H9 (cell line): ENCODE data around the gene HNRNPH1. TPM values are rescaled to one million over a fixed set of nuclear protein-coding genes. Genes with fewer than 3 reads are reported as not detected.

Experiments
- DNase-seq: peaks from one replicate; pipeline ENCODE4 v3.0.0-alpha.2; 2017
- H2AFZ ChIP-seq: one replicate; pipeline ENCODE4 v1.6.1; 2013; ENCODE audit warnings: mild to moderate bottlenecking, low read length, control low read depth, moderate library complexity
- H2AK5ac ChIP-seq: 2 replicates; pipeline ENCODE4 v1.6.1; 2013; ENCODE audit warnings: low read length, control low read depth, mixed read lengths; ENCODE audit not compliant: insufficient read length
- H2BK120ac ChIP-seq: one replicate; pipeline ENCODE4 v1.6.1; 2013; ENCODE audit warnings: low read depth, mild to moderate bottlenecking, low read length, control low read depth, inconsistent platforms; ENCODE audit not compliant: poor library complexity, severe bottlenecking
- H2BK12ac ChIP-seq: 2 replicates; pipeline ENCODE4 v1.6.1; 2013; ENCODE audit warnings: low read length, control low read depth, mixed read lengths, low read depth; ENCODE audit not compliant: insufficient read length
- H2BK15ac ChIP-seq: 2 replicates; pipeline ENCODE4 v1.6.1; 2013; ENCODE audit warnings: low read depth, low read length, control low read depth
- H2BK20ac ChIP-seq: one replicate; pipeline ENCODE4 v1.6.1; 2013; ENCODE audit warnings: low read depth, mild to moderate bottlenecking, low read length, control low read depth, inconsistent platforms; ENCODE audit not compliant: poor library complexity, severe bottlenecking
- H2BK5ac ChIP-seq: 2 replicates; pipeline ENCODE4 v1.6.1; 2013; ENCODE audit warnings: low read length, control low read depth, mixed read lengths; ENCODE audit not compliant: insufficient read length
- H3K14ac ChIP-seq: 2 replicates; pipeline ENCODE4 v1.6.1; 2013; ENCODE audit warnings: low read length, control low read depth; ENCODE audit not compliant: insufficient read depth
- H3K18ac ChIP-seq: 2 replicates; pipeline ENCODE4 v1.6.1; 2013; ENCODE audit warnings: low read depth, mild to moderate bottlenecking, mixed read lengths, low read length, control low read depth; ENCODE audit not compliant: insufficient read length
- H3K23ac ChIP-seq: 2 replicates; pipeline ENCODE4 v1.6.1; 2013; ENCODE audit warnings: low read length, control low read depth, mixed read lengths, low read depth; ENCODE audit not compliant: insufficient read length
- H3K23me2 ChIP-seq: 2 replicates; pipeline ENCODE4 v1.6.1; 2013; ENCODE audit warnings: low read depth, mild to moderate bottlenecking, mixed read lengths, low read length, control low read depth; ENCODE audit not compliant: insufficient read length, poor library complexity, severe bottlenecking
- H3K27ac ChIP-seq: 2 replicates; pipeline ENCODE4 v1.5.1; 2013; ENCODE audit warnings: low read length, control low read depth, mixed read lengths, low read depth; ENCODE audit not compliant: insufficient read length
- H3K27me3 ChIP-seq: 2 replicates; pipeline ENCODE4 v1.6.1; 2013; ENCODE audit warnings: low read length, control low read depth, inconsistent platforms; ENCODE audit not compliant: insufficient read depth
- H3K4ac ChIP-seq: 2 replicates; pipeline ENCODE4 v1.6.1; 2013; ENCODE audit warnings: low read depth, mild to moderate bottlenecking, control low read depth, inconsistent platforms, low read length, moderate library complexity
- H3K4me1 ChIP-seq: 2 replicates; pipeline ENCODE4 v1.6.1; 2013; ENCODE audit warnings: low read length, control low read depth, inconsistent platforms; ENCODE audit not compliant: insufficient read depth
- H3K4me2 ChIP-seq: 2 replicates; pipeline ENCODE4 v1.6.1; 2013; ENCODE audit warnings: low read length, control low read depth, mixed read lengths; ENCODE audit not compliant: insufficient read length, insufficient read depth
- H3K56ac ChIP-seq: 2 replicates; pipeline ENCODE4 v1.6.1; 2013; ENCODE audit warnings: low read depth, mild to moderate bottlenecking, mixed read lengths, low read length, control low read depth; ENCODE audit not compliant: insufficient read length
- H3K79me1 ChIP-seq: 2 replicates; pipeline ENCODE4 v1.6.1; 2013; ENCODE audit warnings: low read depth, mild to moderate bottlenecking, moderate library complexity, low read length, control low read depth, inconsistent platforms; ENCODE audit not compliant: insufficient read depth, poor library complexity, severe bottlenecking
- H3K79me2 ChIP-seq: 2 replicates; pipeline ENCODE4 v1.6.1; 2013; ENCODE audit warnings: low read length, control low read depth, inconsistent platforms; ENCODE audit not compliant: insufficient read depth
- H3K9ac ChIP-seq: 2 replicates; pipeline ENCODE4 v1.6.1; 2013; ENCODE audit warnings: low read length, control low read depth, mixed read lengths; ENCODE audit not compliant: insufficient read length; ENCODE audit errors: extremely low read depth
- H3K9me3 ChIP-seq: one replicate; pipeline ENCODE4 v1.6.1; 2013; ENCODE audit warnings: low read depth, low read length, inconsistent platforms; ENCODE audit not compliant: control insufficient read depth
- H3T11ph ChIP-seq: one replicate; pipeline ENCODE4 v1.6.1; 2013; ENCODE audit warnings: mild to moderate bottlenecking, low read length, control low read depth, inconsistent platforms
- H4K20me1 ChIP-seq: one replicate; pipeline ENCODE4 v1.6.1; 2013; ENCODE audit not compliant: control insufficient read depth, insufficient read length, insufficient read depth
- H4K5ac ChIP-seq: 2 replicates; pipeline ENCODE4 v1.6.1; 2013; ENCODE audit warnings: low read depth, mild to moderate bottlenecking, mixed read lengths, low read length, control low read depth; ENCODE audit not compliant: insufficient read length
- H4K8ac ChIP-seq: replicated peaks from 2 replicates; pipeline ENCODE4 v1.6.1; 2013; ENCODE audit warnings: low read length, control low read depth, mixed read lengths, low read depth; ENCODE audit not compliant: insufficient read length
- H4K91ac ChIP-seq: 2 replicates; pipeline ENCODE4 v1.6.1; 2013; ENCODE audit warnings: low read depth, mild to moderate bottlenecking, moderate library complexity, mixed read lengths, low read length, control low read depth; ENCODE audit not compliant: insufficient read length
- H3K27ac Mint-ChIP-seq, 3 experiments: 2 replicates in 2 of 3; 3 replicates in 1 of 3; pipeline ENCODE4 v1.8.0; 2020 to 2021; ENCODE audit warnings: mixed read lengths in 3 of 3, mild to moderate bottlenecking in 1 of 3, moderate library complexity in 1 of 3
- H3K27me3 Mint-ChIP-seq: 2 replicates; pipeline ENCODE4 v1.8.0; 2021; ENCODE audit warnings: low read depth, mild to moderate bottlenecking, moderate library complexity, mixed read lengths
- H3K36me3 Mint-ChIP-seq, 3 experiments: 2 replicates in 2 of 3; 3 replicates in 1 of 3; pipeline ENCODE4 v1.8.0; 2020 to 2021; ENCODE audit warnings: low read depth in 3 of 3, mixed read lengths in 3 of 3; ENCODE audit not compliant: insufficient read depth in 1 of 3
- H3K4me1 Mint-ChIP-seq, 2 experiments: 2 replicates each; pipeline ENCODE4 v1.8.0; 2020; ENCODE audit warnings: mixed read lengths in 2 of 2
- H3K4me3 Mint-ChIP-seq, 2 experiments: 2 replicates in 1 of 2; 3 replicates in 1 of 2; pipeline ENCODE4 v1.8.0; 2020 to 2021; ENCODE audit warnings: mild to moderate bottlenecking in 2 of 2, mixed read lengths in 2 of 2, moderate library complexity in 1 of 2
- H3K9me3 Mint-ChIP-seq, 2 experiments: 2 replicates in 1 of 2; 3 replicates in 1 of 2; pipeline ENCODE4 v1.8.0; 2020; ENCODE audit warnings: mild to moderate bottlenecking in 2 of 2, mixed read lengths in 2 of 2, moderate library complexity in 1 of 2
- CTCF ChIP-seq: fragments of 200-600 bp; sonication (generic); conservative IDR thresholded peaks from 3 replicates; pipeline ENCODE4 v1.8.0; 2021; ENCODE audit warnings: antibody characterized with exemption, mild to moderate bottlenecking
- WGBS: extraction: QIAGEN DNeasy Blood & Tissue Kit; methylation state at CpG from one replicate; pipeline ENCODE4 v1.1.7; 2013; ENCODE audit warnings: missing lambda C conversion rate, low lambda C conversion rate, mixed read lengths; ENCODE audit not compliant: insufficient read length; ENCODE audit errors: extremely low coverage; 5-methylcytosine and 5-hydroxymethylcytosine counted together
- total RNA-seq: library from RNA; stranded (reverse); gene quantifications from 2 replicates; pipeline ENCODE4 v1.2.1, GENCODE V29; 2021

HNRNPH1 gene
- total RNA-seq, 1 experiment from 2014 or later, result 1,066 TPM

DNA sequence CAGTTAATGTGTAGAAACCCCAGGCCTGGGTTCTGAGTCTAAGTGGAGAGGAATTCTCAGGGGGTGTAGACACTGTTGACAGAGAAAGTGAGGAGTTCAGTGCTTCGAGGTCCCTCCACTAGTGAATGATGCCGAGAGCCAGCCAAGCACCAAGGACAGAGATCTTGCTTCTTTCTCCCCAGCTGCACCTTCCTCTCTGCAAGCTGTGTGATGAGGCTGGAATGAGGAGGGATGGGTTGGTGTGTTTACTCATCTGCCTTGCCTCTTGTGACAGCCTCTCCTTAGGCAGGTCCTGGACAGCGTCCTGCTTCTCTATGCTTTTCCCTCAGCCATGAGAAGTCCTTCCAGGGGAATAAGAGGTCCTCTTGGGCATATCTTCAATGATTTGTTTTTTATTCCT lies 35.3 kb downstream of the HNRNPH1 start:
- Histone ChIP-seq H3K79me1 (no peaks in the 10 kb centered on the region), H3K18ac (no peak overlapping the region), H2AFZ (no peak overlapping the region), H4K8ac (no peak overlapping the region), H3K4me2 (no peak overlapping the region), H2BK15ac (no peak overlapping the region), H3K56ac (no peak overlapping the region), H2AK5ac (no peak overlapping the region), H2BK120ac (no peak overlapping the region), H3K4ac (no peak overlapping the region), H4K20me1 (no peaks in the 10 kb centered on the region), H4K91ac (no peak overlapping the region), H3K27ac (no peak overlapping the region), H3K4me1 (no peaks in the 10 kb centered on the region), H3K27me3 (no peaks in the 10 kb centered on the region), H2BK20ac (no peak overlapping the region), H3K79me2 (no peaks in the 10 kb centered on the region), H3K9me3 (no peaks in the 10 kb centered on the region), H3K23ac (no peak overlapping the region), H3K9ac (no peak overlapping the region), H3K23me2 (no peaks in the 10 kb centered on the region), H4K5ac (no peak overlapping the region), H2BK5ac (no peak overlapping the region), H2BK12ac (no peak overlapping the region), H3K14ac (no peak overlapping the region), H3T11ph (no peak overlapping the region)
- H3K27ac Mint-ChIP-seq, result no peak overlapping the region
- WGBS, result no CpG with 5 or more reads among the region's 3 CpGs
- peaks cover 32 to 85% (median 67%) of the 10 kb centered on the region in 3 experiments; a peak in 6 of 7 replicates for H3K36me3 Mint-ChIP-seq
- TF ChIP-seq CTCF, result no peak
- H3K9me3 Mint-ChIP-seq, result no peaks in the 10 kb centered on the region
- H3K4me1 Mint-ChIP-seq, result peaks cover 0 to 4% of the 10 kb centered on the region in 2 experiments; a peak in 1 of 4 replicates
- no peaks in the 10 kb centered on the region for H3K27me3 Mint-ChIP-seq
- DNase-seq, result no peak
- H3K4me3 Mint-ChIP-seq, result no peak overlapping the region
